Measurements from ENCODE around the gene ALAS1.

The ALAS1 gene

GRCh38 chr3:52234516-52235447 is 36.8 kb downstream of the ALAS1 start:
- no peak for DNase-seq (ENCODE audit: low read depth)

- no peak for DNase-seq (ENCODE audit: low read depth)
Measured at GRCh38 chr3:52236424-52236886, 38.5 kb downstream of the ALAS1 start.

GRCh38 chr3:52237006-52237656 is 39.2 kb downstream of the ALAS1 start:
- no peak for DNase-seq (ENCODE audit: low read depth)

- no peak for DNase-seq (ENCODE audit: low read depth)
Measured at GRCh38 chr3:52237657-52238172, 39.8 kb downstream of the ALAS1 start.

- no peak for DNase-seq (ENCODE audit: low read depth)
Measured at GRCh38 chr3:52238193-52238760, 40.3 kb downstream of the ALAS1 start.

DNA sequence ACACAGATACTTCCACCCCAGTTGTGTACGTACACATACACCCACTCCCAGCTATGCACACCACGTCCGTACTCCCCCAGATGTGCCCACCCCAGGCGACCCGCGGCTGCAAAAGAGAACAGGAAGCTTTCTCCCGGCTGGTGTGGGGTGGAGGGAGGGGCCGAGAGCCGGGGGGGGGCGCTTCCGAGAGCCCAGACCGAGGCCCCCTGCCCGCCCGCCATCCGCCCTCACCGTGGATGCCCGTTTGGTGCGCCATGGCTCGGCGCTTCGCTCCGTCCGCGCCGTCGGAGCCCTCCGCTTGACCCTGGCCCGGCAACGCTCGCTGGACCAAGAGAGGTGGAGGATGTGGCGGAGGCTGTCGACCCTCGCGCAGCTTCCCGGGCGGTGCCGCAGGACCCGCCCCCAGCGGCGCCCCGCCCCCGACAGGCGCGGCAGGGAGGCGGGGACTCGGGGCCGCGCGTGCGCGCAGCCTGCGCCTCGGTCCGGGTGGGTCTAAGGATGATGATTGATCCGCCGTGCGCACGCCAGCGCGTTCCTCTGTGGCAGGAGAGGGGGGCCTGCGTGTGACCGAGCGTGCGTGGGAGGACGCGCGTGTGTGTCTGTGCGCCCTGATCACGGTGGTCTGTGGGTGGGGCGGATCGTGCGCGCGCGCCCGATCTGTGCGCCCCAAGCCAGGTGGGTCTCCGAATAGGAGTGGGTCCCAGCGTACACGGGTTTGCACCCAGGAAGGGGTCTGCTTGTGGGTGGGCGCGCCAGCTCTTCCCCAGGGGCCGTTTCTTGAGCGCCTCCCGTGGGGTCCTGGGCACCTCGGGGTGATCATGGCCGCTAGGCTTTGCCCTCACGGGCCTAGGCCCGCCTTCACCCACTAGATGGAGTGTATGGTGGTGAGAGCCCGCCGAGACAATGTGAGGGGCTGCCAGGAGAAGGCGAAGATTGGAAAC is 41.1 kb downstream of the ALAS1 start, which contains the start of gene TWF2:
Gene TWF2 (minus strand): TSS at position 398 of the 941 bp plus-strand sequence. CDS start 142 bp downstream, at position 256.
- DNase-seq (ENCODE audit: low read depth): peak; percentile 86

DNA sequence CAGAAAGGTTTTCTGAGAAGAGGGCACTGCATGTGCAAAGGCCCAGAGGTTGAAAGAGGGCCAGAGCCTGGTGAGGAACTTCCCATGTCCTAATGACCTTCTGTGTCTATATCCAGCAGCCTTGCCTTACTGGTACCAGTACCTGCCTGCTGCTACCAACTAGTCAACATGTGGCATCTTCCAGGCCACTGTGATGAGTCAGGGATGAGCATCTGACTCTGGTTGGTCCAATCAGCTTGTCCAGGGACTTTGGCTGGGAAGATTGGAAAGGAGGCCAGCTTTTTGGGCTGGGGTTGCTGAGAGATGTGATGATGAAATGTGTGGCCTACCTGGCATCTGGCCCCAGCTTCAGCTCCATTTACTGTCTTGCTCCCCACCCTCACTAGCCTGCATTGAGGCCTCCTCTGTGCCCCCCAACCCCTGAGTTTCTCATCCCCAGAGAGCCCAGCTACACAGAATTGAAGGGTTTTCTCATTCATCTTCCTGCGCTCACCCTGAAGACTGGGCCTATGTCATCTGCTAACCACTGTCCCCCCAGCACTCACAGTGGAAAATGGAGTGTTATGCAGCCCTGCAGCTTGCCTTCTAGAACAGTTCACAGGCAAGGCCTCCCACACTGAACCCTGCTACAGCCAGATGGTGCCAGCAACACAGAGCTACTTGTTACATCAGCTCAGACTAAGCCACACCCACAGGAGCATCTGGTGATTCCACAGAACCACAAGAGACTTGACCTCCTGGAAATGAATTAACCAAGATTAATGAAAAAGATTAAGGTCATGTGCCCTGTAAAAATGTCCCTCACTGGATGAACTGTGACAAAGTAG is 42.3 kb downstream of the ALAS1 start:
- peak; percentile 41 for DNase-seq (ENCODE audit: low read depth)

GRCh38 chr3:52240886-52241370 is 43.0 kb downstream of the ALAS1 start:
- no peak for DNase-seq (ENCODE audit: low read depth)

- no peak for DNase-seq (ENCODE audit: low read depth)
Measured at GRCh38 chr3:52242039-52242438, 44.1 kb downstream of the ALAS1 start.

DNA sequence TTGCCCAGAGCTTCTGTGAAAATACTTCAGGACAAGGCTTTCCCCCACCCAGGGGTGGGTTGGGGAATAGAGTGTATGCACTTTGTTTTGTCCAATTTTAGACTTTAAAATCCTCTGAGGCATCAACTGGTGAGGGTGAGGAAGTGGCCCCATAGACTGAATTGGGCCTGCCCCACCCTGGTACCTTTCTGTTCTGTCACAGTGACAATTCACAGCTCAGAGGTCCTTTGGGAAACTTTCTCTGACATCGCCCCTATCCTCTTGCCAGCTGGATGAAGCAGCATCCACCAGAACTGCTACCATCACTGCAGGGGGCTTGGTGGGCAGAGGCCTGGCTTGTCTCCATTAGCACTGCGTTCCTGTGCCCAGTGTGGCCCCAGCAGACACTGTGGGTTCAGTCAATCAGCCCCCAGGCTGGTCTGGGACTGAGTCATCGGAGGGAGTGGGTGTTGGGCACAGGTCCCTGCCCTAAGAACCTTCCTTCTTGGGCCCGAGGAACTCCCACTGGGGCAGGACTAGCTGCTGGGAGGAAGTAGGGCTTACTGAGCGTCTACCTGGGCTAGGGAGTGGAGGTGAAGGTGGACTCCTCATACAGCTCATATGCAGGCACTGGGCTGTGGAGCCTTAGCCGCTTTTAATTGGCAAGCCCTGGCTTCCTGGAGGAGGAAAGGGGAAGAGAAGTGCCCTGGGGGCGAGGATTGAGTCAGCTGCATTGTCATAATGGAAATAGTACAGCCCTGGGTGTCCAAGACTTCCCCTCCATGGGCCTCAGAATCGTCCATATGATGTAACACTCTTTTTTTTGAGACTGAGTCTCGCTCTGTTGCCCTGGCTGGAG is 46.0 kb downstream of the ALAS1 start:
- DNase-seq (ENCODE audit: low read depth): no peak

- peak; percentile 54 for DNase-seq (ENCODE audit: low read depth)
Measured at GRCh38 chr3:52245322-52246263, 47.6 kb downstream of the ALAS1 start, which contains the start of gene PPM1M. PPM1M (plus strand) TSS chr3:52245759; CDS start chr3:52245825, 66 bp downstream.

- no peak for DNase-seq (ENCODE audit: low read depth)
Measured at GRCh38 chr3:52246264-52246620, 48.3 kb downstream of the ALAS1 start.

GRCh38 chr3:52246728-52247408 is 48.9 kb downstream of the ALAS1 start:
- DNase-seq (ENCODE audit: low read depth): no peak

- DNase-seq (ENCODE audit: low read depth): no peak
Measured at GRCh38 chr3:52247409-52248164, 49.6 kb downstream of the ALAS1 start.

DNA sequence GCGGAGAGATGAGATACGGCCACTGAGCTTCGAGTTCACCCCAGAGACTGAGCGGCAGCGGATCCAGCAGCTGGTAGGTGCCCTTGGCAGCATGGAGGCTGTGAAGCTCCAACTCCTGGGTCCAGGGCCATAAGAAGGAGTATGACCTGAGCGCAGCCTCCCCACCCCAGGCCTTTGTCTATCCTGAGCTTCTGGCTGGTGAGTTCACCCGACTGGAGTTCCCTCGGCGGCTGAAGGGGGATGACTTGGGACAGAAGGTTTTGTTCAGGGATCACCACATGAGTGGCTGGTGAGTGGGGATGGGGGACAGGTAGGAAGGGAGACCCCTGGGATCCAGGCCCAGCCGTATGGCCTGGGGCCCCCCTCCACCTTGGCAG is 50.2 kb downstream of the ALAS1 start:
- DNase-seq (ENCODE audit: low read depth): no peak

DNA sequence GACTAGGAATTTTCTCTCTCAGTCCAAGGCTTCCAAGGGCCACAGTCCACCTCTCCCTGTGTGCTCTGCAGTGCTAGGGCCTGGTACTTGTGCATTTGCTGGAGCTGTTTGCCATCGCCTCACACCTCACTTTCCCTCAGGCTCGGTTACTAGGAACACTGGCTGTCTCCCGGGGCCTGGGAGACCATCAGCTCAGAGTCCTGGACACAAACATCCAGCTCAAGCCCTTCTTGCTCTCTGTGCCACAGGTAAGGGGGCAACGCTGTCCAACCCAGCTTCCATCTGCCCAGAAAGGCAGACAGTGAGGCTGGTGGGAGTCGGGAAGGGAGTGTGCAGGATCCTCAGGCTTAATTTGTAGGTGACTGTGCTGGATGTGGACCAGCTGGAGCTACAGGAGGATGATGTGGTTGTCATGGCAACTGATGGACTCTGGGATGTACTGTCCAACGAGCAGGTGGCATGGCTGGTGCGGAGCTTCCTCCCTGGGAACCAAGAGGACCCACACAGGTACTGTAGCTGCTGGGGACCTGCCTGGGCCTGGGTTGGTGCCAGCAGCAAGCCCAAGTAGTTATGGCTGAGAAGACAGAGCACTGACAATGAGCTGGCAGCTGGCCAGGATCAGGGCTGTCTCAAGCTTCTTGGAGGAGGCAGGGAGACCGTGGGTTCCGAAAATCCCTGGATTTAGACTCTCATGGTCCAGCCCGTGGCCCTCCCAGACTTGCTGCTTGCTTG is 51.0 kb downstream of the ALAS1 start:
- no peak for DNase-seq (ENCODE audit: low read depth)
